ENCODE results near the gene NEMP2. TPM values are rescaled to one million over a fixed set of nuclear protein-coding genes. Genes with fewer than 3 reads are reported as not detected.
"Not testable (repeated sequence)": the region's sequence is repeated elsewhere in the genome, so short reads cannot be mapped to it uniquely, and the experiment has no call there.

Gene NEMP2
- total RNA-seq, 4 donors from 2014 or later = 1.1 to 1.7 (median 1.6) TPM

GRCh38 chr2:190501231-190501630 lies 33.3 kb downstream of the NEMP2 start:
- no peak overlapping the region for H3K4me3 ChIP-seq (ENCODE audit: low read depth, poor library complexity, severe bottlenecking)
- WGBS, 2 donors = 70 to 81% methylated on average over 5 of the region's 5 CpGs
- no peak for TF ChIP-seq POLR2A (IDR thresholded peaks at IDR 0.05)
- TF ChIP-seq CTCF (IDR thresholded peaks at IDR 0.05) = no peak
- DNase-seq (ENCODE audit: low spot score in 2 of 2) = no peak
- intact Hi-C loops (cut with DNase I; ENCODE audit: low total_unique reads) = no loop called here

- TF ChIP-seq CTCF (IDR thresholded peaks at IDR 0.05) (no peak), POLR2A (IDR thresholded peaks at IDR 0.05) (no peak)
- intact Hi-C loops (cut with DNase I; ENCODE audit: low total_unique reads) = no loop called here
- 85 to 91% methylated on average over 6 to 7 of the region's 7 CpGs for WGBS, 2 donors
- H3K4me3 ChIP-seq (ENCODE audit: low read depth, poor library complexity, severe bottlenecking) = no peak overlapping the region
- DNase-seq (ENCODE audit: low spot score in 2 of 2) = no peak
These were observed 34.4 kb downstream of the NEMP2 start for GRCh38 chr2:190500054-190500502.

- no peak for TF ChIP-seq POLR2A (IDR thresholded peaks at IDR 0.05)
- TF ChIP-seq CTCF (IDR thresholded peaks at IDR 0.05) = no peak
- 90 to 100% methylated on average over 1 of the region's 1 CpG for WGBS, 2 donors
- DNase-seq (ENCODE audit: low spot score in 2 of 2) = no peak
- intact Hi-C loops (cut with DNase I; ENCODE audit: low total_unique reads) = no loop called here
- no peak overlapping the region for H3K4me3 ChIP-seq (ENCODE audit: low read depth, poor library complexity, severe bottlenecking)
These were observed 35.2 kb downstream of the NEMP2 start for GRCh38 chr2:190499273-190499672.

- TF ChIP-seq POLR2A (IDR thresholded peaks at IDR 0.05) (no peak), CTCF (IDR thresholded peaks at IDR 0.05) (no peak)
- intact Hi-C loops (cut with DNase I; ENCODE audit: low total_unique reads) = no loop called here
- no peak overlapping the region for H3K4me3 ChIP-seq (ENCODE audit: low read depth, poor library complexity, severe bottlenecking)
- WGBS, 2 donors = 38 to 57% methylated on average over 4 of the region's 4 CpGs
- no peak for DNase-seq (ENCODE audit: low spot score in 2 of 2)
These were observed 37.1 kb downstream of the NEMP2 start for GRCh38 chr2:190497428-190497827.

- intact Hi-C loops (cut with DNase I; ENCODE audit: low total_unique reads); DNase-seq (ENCODE audit: low spot score in 2 of 2); H3K4me3 ChIP-seq (ENCODE audit: low read depth, poor library complexity, severe bottlenecking): not testable (repeated sequence)
- WGBS, 2 donors = 79 to 80% methylated on average over 3 of the region's 3 CpGs
These were observed 39.8 kb downstream of the NEMP2 start for GRCh38 chr2:190494600-190495227.

GRCh38 chr2:190493095-190493494 lies 41.4 kb downstream of the NEMP2 start:
- no peak for DNase-seq (ENCODE audit: low spot score in 2 of 2)
- H3K4me3 ChIP-seq (ENCODE audit: low read depth, poor library complexity, severe bottlenecking) = no peak overlapping the region
- WGBS, 2 donors = 70 to 92% methylated on average over 2 of the region's 2 CpGs
- TF ChIP-seq POLR2A (IDR thresholded peaks at IDR 0.05) (no peak), CTCF (IDR thresholded peaks at IDR 0.05) (no peak)
- intact Hi-C loops (cut with DNase I; ENCODE audit: low total_unique reads) = no loop called here

Data from lower leg skin (tissue), 4 donors.